ENCODE measurements around the gene LFNG. TPM values are rescaled to one million over a fixed set of nuclear protein-coding genes. Genes with fewer than 3 reads are reported as not detected.

Gene LFNG
- polyA plus RNA-seq, 2 of the 4 experiments (the other 2 are of a cell fraction): 2.3 to 7.3 TPM

- DNase-seq (ENCODE audit: low read depth in 1 of 2, low spot score in 1 of 2) (no peak), ATAC-seq (peak; percentile 14 to 17; a peak in 2 of 6 replicates), FAIRE-seq (no peak)
- Histone ChIP-seq H3K4me1 (peaks cover 7% of the 10 kb centered on the region), H3K4me2 (no peak overlapping the region), H3K4me3 (no peak overlapping the region), H3K27ac (no peak overlapping the region), H3K9me3 (no peaks in the 10 kb centered on the region)
- 92% methylated on average over 28 of the region's 28 CpGs for WGBS (ENCODE audit: missing lambda C conversion rate)
- CTCF ChIA-PET: interaction anchor here (0.7 to 2.6 kb wide), 16 partner anchors 8 to 130 kb away, joined by 3 to 14 read pairs (median 4); partner anchors contain the start of gene IQCE
- TF ChIP-seq EHMT2 (IDR thresholded peaks at IDR 0.05; ENCODE audit: low read depth): no peak
- no peak for TF ChIP-seq RNF2 (IDR thresholded peaks at IDR 0.05; ENCODE audit: borderline replicate concordance, low read depth)
- no peak for TF ChIP-seq SMC3 (IDR thresholded peaks at IDR 0.05)
- no peak for TF ChIP-seq NFE2L2 (conservative IDR thresholded peaks at IDR 0.05; ENCODE audit: low read length)
- no peak for TF ChIP-seq POLR2AphosphoS2 (conservative IDR thresholded peaks at IDR 0.05; ENCODE audit: low read length)
- no peak for TF ChIP-seq GATA3 (IDR thresholded peaks at IDR 0.05; ENCODE audit: borderline replicate concordance)
- no peak for TF ChIP-seq JUNB (IDR thresholded peaks at IDR 0.05)
- TF ChIP-seq ATOH8 (CRISPR knock-in tag; IDR thresholded peaks at IDR 0.05; ENCODE audit: low read depth): no peak
- TF ChIP-seq USF2 (IDR thresholded peaks at IDR 0.05): no peak
- TF ChIP-seq NPAS2 (CRISPR knock-in tag; IDR thresholded peaks at IDR 0.05; ENCODE audit: borderline replicate concordance): no peak
- no peak for TF ChIP-seq FOXS1 (CRISPR knock-in tag; IDR thresholded peaks at IDR 0.05)
- no peak for TF ChIP-seq HOXB5 (CRISPR knock-in tag; IDR thresholded peaks at IDR 0.05)
- no peak for TF ChIP-seq CBX8 (IDR thresholded peaks at IDR 0.05)
- TF ChIP-seq TFCP2L1 (CRISPR knock-in tag; IDR thresholded peaks at IDR 0.05): no peak
- no peak for TF ChIP-seq BHLHE40 (IDR thresholded peaks at IDR 0.05; ENCODE audit: low read depth, low read length)
- POLR2A ChIA-PET: no interaction called here
Measured at GRCh38 chr7:2566890-2567678, 47.5 kb downstream of the LFNG start.

- POLR2A ChIA-PET: no interaction called here
- TF ChIP-seq RAD21 (conservative IDR thresholded peaks at IDR 0.05 in 1 of 2, IDR thresholded peaks at IDR 0.05 in 1 of 2): peak; percentile 43 to 67; a peak in 4 of 5 replicates
- TF ChIP-seq HDAC2 (IDR thresholded peaks at IDR 0.05): no peak
- peak; percentile 17; the same call in 2 of the 3 replicates for TF ChIP-seq CTCF (IDR thresholded peaks at IDR 0.05)
- 82% methylated on average over 15 of the region's 16 CpGs for WGBS (ENCODE audit: missing lambda C conversion rate)
- peaks cover 13% of the 10 kb centered on the region for H3K4me1 ChIP-seq
- no peaks in the 10 kb centered on the region for H3K9me3 ChIP-seq
- CTCF ChIA-PET: interaction anchor here (0.7 to 2.6 kb wide), 20 partner anchors 8 to 129 kb away, joined by 3 to 14 read pairs (median 4); partner anchors contain the start of gene IQCE
- H3K27ac ChIP-seq: no peak overlapping the region
- H3K4me3 ChIP-seq: no peak overlapping the region
- FAIRE-seq: no peak
- no peak for DNase-seq (ENCODE audit: low read depth in 1 of 2, low spot score in 1 of 2)
- ATAC-seq: peak; percentile 45 to 78; a peak in 3 of 6 replicates
- no peak overlapping the region for H3K4me2 ChIP-seq
Measured at GRCh38 chr7:2567679-2568278, 48.2 kb downstream of the LFNG start.
